HFF-Myc (cell line): ENCODE results near the gene LCN10.
A peak's percentile ranks its signal among the peaks of the same experiment; 100 is the strongest.

Experiments
- DNase-seq: peaks from one replicate; pipeline ENCODE4 v3.0.0-alpha.2; 2011; ENCODE audit warnings: low read depth; ENCODE audit errors: extremely low read depth
- H3K4me3 ChIP-seq: replicated peaks from 2 replicates; pipeline ENCODE4 v1.5.1; 2011; ENCODE audit warnings: low read depth, mild to moderate bottlenecking, control low read depth, low read length
- CTCF ChIP-seq: IDR thresholded peaks from 2 replicates; pipeline ENCODE4 v1.5.1; 2012; ENCODE audit warnings: mild to moderate bottlenecking, low read depth, low read length, control low read depth; ENCODE audit errors: missing control alignments

LCN10 gene

GRCh38 chr9:136719195-136719880 is 23.4 kb downstream of the LCN10 start:
- no peak overlapping the region for H3K4me3 ChIP-seq
- TF ChIP-seq CTCF = no peak
- DNase-seq = no peak

GRCh38 chr9:136718345-136719194 is 24.2 kb downstream of the LCN10 start:
- TF ChIP-seq CTCF = no peak
- H3K4me3 ChIP-seq = no peak overlapping the region
- DNase-seq = no peak

- no peak for TF ChIP-seq CTCF
- no peak overlapping the region for H3K4me3 ChIP-seq
- DNase-seq = no peak
Measured at GRCh38 chr9:136717399-136717798, 25.3 kb downstream of the LCN10 start.

GRCh38 chr9:136714893-136715274 is 27.9 kb downstream of the LCN10 start:
- DNase-seq = no peak
- H3K4me3 ChIP-seq = no peak overlapping the region
- TF ChIP-seq CTCF = no peak

- H3K4me3 ChIP-seq = no peak overlapping the region
- DNase-seq = no peak
- TF ChIP-seq CTCF = no peak
Measured at GRCh38 chr9:136714096-136714892, 28.4 kb downstream of the LCN10 start.

GRCh38 chr9:136713550-136713949 is 29.2 kb downstream of the LCN10 start:
- DNase-seq = no peak
- TF ChIP-seq CTCF = no peak
- H3K4me3 ChIP-seq = peak overlapping the region; percentile 40; the same call in 1 of the 2 replicates
